HCT116 (cell line): ENCODE data around the gene CSAD.

Source experiments
- CEBPB ChIP-seq: IDR thresholded peaks from 2 replicates; pipeline ENCODE4 v1.6.1; 2012; ENCODE audit warnings: low read depth
- CTCF ChIP-seq, 3 experiments: fragments of 200-600 bp in 1 of 3; sonication (generic) in 1 of 3; IDR thresholded peaks in 2 of 3; conservative IDR thresholded peaks in 1 of 3; 2 replicates each; pipeline ENCODE4 v1.5.1; 2012 to 2017; ENCODE audit warnings: low read depth in 2 of 3, low read length in 2 of 3, antibody characterized with exemption in 1 of 3, borderline replicate concordance in 1 of 3, control low read depth in 1 of 3, mild to moderate bottlenecking in 1 of 3, mixed read lengths in 1 of 3, mixed run types in 1 of 3, moderate library complexity in 1 of 3; ENCODE audit not compliant: insufficient read depth in 1 of 3
- EGR1 ChIP-seq: IDR thresholded peaks from 2 replicates; pipeline ENCODE4 v1.6.1; 2012; ENCODE audit warnings: low read depth
- EZH2 ChIP-seq: fragments of 200-600 bp; sonication (generic); IDR thresholded peaks from 2 replicates; pipeline ENCODE4 v1.6.1; 2017; ENCODE audit warnings: antibody characterized with exemption, mixed run types
- POLR2AphosphoS5 ChIP-seq: IDR thresholded peaks from 2 replicates; pipeline ENCODE4 v1.6.1; 2011; ENCODE audit warnings: mild to moderate bottlenecking, low read depth, low read length, moderate library complexity
- REST ChIP-seq: IDR thresholded peaks from 2 replicates; pipeline ENCODE4 v1.6.1; 2012; ENCODE audit warnings: low read depth

GRCh38 chr12:53229454-53229853 lies 48.7 kb upstream of the CSAD start:
- TF ChIP-seq CTCF (IDR thresholded peaks at IDR 0.05 in 2 of 3, conservative IDR thresholded peaks at IDR 0.05 in 1 of 3; ENCODE audit: borderline replicate concordance in 1 of 3, insufficient read depth in 1 of 3, low read depth in 2 of 3, low read length in 2 of 3) = no peak
- no peak for TF ChIP-seq EZH2
- TF ChIP-seq CEBPB = no peak
- no peak for TF ChIP-seq REST
- TF ChIP-seq EGR1 = no peak
- no peak for TF ChIP-seq POLR2AphosphoS5
